DLD1 (cell line): ENCODE results near the gene CDT1.
"Not testable (repeated sequence)": the region's sequence is repeated elsewhere in the genome, so short reads cannot be mapped to it uniquely, and the experiment has no call there.

Source experiments
- in situ Hi-C: cut with HindIII; loops from 2 replicates; pipeline ENCODE4 v1.10.0; 2017; ENCODE audit warnings: low sequenced_read_pairs

The CDT1 gene

GRCh38 chr16:88782454-88783390, 20.9 kb upstream of the CDT1 start:
- in situ Hi-C loops, result no loop called here

GRCh38 chr16:88783391-88784073, 20.1 kb upstream of the CDT1 start:
- in situ Hi-C loops, result no loop called here

GRCh38 chr16:88784074-88784855, 19.3 kb upstream of the CDT1 start:
- in situ Hi-C loops, result no loop called here

- in situ Hi-C loops, result no loop called here
Observed at GRCh38 chr16:88784856-88785105, 18.8 kb upstream of the CDT1 start.

GRCh38 chr16:88785106-88785924, 18.3 kb upstream of the CDT1 start, which contains the start of gene PIEZO1:
TSS of gene PIEZO1 (minus strand) at chr16:88785220. CDS start at chr16:88784964, 256 bp downstream.
- in situ Hi-C loops, result no loop called here

- in situ Hi-C loops, result no loop called here
Observed at GRCh38 chr16:88787579-88788314, 15.8 kb upstream of the CDT1 start.

- in situ Hi-C loops, result not testable (repeated sequence)
Observed at GRCh38 chr16:88788749-88789148, 14.8 kb upstream of the CDT1 start.

- in situ Hi-C loops, result no loop called here
Observed at GRCh38 chr16:88789594-88789993, 14.0 kb upstream of the CDT1 start.

GRCh38 chr16:88790312-88791211, 13.0 kb upstream of the CDT1 start:
- in situ Hi-C loops, result no loop called here

GRCh38 chr16:88792078-88792550, 11.5 kb upstream of the CDT1 start:
- in situ Hi-C loops, result no loop called here

- in situ Hi-C loops, result no loop called here
Observed at GRCh38 chr16:88792668-88793250, 10.8 kb upstream of the CDT1 start.

GRCh38 chr16:88793251-88793954, 10.2 kb upstream of the CDT1 start:
- in situ Hi-C loops, result no loop called here

- in situ Hi-C loops, result no loop called here
Observed at GRCh38 chr16:88796278-88796677, 7.3 kb upstream of the CDT1 start.

- in situ Hi-C loops, result no loop called here
Observed at GRCh38 chr16:88798073-88798472, 5.5 kb upstream of the CDT1 start.

- in situ Hi-C loops, result no loop called here
Observed at GRCh38 chr16:88798772-88799455, 4.7 kb upstream of the CDT1 start.

- in situ Hi-C loops, result no loop called here
Observed at GRCh38 chr16:88799569-88800276, 3.9 kb upstream of the CDT1 start.

GRCh38 chr16:88800277-88800592, 3.4 kb upstream of the CDT1 start:
- in situ Hi-C loops, result no loop called here
